GM18511 (cell line): ENCODE results near the gene CSNK1E.

Experiments used
- ATAC-seq: cut with Tn5 transposase; IDR thresholded peaks from one replicate; pipeline ENCODE4 v1.9.1; 2021; ENCODE audit warnings: mild to moderate bottlenecking, moderate library complexity; ENCODE audit not compliant: unreplicated experiment

CSNK1E gene

DNA sequence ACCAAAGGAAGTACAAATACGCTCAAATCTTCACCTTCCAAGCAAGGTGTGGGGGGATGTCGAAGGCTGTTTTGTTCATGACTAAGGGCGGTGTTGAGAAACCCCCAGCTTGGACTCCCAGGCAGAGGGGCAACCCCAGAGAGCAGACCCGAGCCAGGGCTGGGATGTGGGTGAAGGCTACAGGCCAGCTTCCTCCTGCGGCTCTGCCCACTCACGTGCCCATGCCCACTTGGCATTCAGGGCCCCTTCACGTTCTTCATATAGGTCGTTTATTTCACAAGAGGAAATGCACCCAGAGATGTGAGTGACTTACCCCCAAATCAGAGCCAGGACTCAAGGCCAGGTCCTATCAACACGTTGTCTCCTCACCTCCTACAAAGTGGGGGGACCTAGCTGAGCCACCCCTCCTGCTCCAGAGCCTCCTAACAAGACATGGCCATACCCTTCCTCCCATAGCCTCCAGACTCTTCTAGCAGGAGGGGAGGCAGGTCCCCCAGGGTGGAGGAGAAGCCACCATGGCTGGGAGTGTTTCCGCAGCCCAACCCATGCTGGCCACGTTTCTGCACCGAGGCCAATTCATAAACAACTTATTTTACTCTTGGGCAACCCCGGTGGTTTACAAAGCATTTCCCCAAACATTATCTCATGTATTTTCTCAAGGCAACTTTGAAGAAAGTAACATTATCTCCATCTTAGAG is 66.4 kb downstream of the CSNK1E start:
- no peak for ATAC-seq

DNA sequence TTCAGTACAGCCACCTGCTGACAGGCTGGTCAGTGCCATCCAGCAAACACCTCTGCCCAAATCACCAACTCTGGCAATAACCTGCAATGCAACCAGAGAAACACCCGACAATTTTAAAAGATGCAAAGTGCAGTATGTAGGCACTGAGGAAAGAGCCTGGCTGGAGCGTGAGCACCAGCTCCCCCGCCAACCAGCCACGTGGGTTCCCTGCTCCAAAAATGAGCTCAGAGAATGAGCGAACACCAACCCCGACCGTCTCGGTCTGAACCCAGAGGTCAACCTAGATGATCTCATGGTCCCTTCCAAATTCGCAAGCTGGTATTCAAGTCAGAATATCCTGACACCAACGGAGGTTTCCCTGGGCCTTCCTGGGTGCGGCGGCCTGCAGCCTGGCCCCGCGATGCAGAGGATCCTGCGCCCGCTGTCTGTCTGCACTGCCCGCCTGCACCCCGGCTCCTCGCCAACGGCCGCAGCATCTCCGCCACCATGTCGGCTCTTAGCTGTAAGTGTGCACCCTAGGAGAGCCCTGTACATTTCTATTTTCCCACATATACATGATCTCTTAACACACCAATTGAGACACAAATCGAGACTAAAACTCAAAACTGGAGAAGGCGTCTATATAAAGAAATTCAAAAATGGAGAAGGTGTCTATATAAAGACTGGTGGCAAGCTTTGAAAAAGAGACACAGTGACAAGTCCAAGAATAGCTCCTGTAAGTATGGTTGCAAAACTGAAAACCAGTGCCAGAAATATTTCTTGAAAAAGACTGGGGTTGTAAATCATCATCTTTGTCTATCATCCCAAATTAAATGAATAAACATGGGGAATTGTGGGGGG is 67.2 kb downstream of the CSNK1E start:
- no peak for ATAC-seq

- ATAC-seq, result no peak
Measured at GRCh38 chr22:38249301-38249700, 67.9 kb downstream of the CSNK1E start.

DNA sequence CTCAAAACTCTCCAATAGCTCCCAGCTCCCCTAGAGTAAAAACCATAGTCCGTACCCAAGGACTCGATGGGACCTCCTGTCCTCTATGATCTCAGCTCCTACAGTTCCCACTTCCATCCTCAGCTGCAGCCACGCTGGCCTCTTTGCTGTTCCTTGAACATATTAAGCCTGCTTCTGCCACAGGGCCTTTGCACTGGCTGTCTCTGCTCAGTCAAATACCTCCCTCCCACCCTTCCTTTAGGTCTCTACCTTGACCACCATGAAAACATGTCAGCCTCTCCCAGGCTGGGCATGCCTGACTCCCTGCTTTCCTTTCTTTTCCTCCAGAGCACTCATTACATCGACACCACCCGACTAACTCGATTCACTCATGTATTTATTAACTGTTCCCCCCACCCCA is 69.0 kb downstream of the CSNK1E start:
- ATAC-seq, result no peak

DNA sequence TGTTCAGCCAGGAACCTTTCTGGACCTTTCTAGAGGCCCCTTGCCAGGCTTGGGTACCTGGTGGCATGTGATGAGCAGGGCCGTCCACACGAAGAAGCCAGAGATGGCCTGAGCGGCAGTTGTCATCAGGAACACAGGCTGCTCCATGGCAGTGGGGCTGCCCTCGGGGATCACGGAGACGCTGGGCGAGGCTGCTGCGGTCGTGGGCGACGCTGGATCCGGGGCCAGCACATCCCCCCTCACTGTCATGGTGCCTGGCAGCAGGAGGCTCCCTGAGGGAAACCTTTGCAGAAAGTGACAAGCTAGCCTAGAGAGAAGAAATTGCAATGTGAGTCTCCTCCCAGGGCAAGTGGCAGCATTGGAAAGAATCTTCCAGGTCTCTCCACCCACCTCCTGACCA is 69.5 kb downstream of the CSNK1E start:
- ATAC-seq, result no peak

DNA sequence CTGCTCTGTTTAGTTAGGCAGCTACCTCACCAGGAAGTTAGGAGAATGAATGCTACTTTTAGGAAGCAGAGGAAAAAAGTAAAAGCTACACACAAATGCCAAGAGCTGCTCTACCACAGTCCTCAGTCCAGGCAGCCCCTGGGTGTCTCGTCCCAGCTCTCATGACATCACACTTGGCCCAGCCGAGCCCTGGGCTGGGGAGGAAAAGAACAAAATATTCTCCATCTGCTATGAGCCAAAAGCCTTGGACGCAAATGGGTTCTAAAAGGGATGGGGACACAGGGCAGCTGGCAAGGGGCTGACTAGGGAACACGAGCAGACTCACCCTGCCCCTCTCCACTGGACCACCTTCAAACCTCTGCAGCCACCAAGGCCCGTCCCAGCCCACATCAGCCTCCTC is 70.5 kb downstream of the CSNK1E start:
- no peak for ATAC-seq

DNA sequence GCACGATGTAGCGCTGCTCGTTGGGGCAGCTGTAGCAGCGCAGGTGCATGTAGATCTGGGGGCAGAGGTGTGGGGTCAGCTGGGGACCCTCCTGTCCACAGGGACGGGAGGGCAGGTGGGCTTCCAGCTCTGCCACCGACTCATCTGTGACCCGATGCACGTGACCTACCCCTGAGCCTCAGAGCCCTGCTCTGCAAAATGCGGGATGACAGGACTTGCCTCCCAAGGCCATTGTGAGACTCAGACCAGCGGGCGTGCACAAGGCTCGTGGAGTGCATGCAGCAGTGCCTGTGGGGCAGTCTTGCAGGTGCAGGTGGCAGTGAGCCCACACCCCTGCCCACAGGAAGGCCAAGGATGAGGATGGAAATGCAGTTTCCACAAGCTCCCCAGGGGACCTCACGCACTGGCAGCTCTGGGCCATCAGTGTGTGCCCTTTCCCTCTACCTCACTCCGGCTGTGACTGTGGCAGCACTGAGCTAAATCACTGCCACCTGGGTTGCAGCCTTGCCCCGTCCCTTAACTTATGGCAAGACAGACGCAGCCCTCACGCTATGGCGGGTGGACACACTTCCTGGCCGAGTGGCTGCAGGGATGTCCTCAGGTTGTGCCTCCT is 71.1 kb downstream of the CSNK1E start:
- no peak for ATAC-seq

- no peak for ATAC-seq
Measured at GRCh38 chr22:38244106-38244505, 73.1 kb downstream of the CSNK1E start.

- ATAC-seq, result no peak
Measured at GRCh38 chr22:38243007-38243765, 74.0 kb downstream of the CSNK1E start.

GRCh38 chr22:38240734-38241252 is 76.4 kb downstream of the CSNK1E start:
- ATAC-seq, result no peak
